HCT116 (cell line): Measurements from ENCODE around the gene ADARB2.

Source experiments
- EGR1 ChIP-seq: IDR thresholded peaks from 2 replicates; pipeline ENCODE4 v1.6.1; 2012; ENCODE audit warnings: low read depth
- EZH2 ChIP-seq: fragments of 200-600 bp; sonication (generic); IDR thresholded peaks from 2 replicates; pipeline ENCODE4 v1.6.1; 2017; ENCODE audit warnings: antibody characterized with exemption, mixed run types
- EZH2phosphoT487 ChIP-seq: fragments of 200-600 bp; IDR thresholded peaks from 2 replicates; pipeline ENCODE4 v1.6.1; 2018; ENCODE audit warnings: antibody characterized with exemption, borderline replicate concordance
- FOSL1 ChIP-seq: IDR thresholded peaks from 2 replicates; pipeline ENCODE4 v1.6.1; 2012; ENCODE audit warnings: low read depth
- SP1 ChIP-seq: IDR thresholded peaks from 2 replicates; pipeline ENCODE4 v1.6.1; 2012; ENCODE audit warnings: low read depth
- ZNF274 ChIP-seq: fragments of 200-500 bp; sonication (Bioruptor generic); IDR thresholded peaks from 2 replicates; pipeline ENCODE4 v1.6.1; 2014; ENCODE audit warnings: mild to moderate bottlenecking, low read depth, low read length, inconsistent platforms
- TF ChIP-seq, protein P1 (sequence below), 3 experiments: fragments of 200-600 bp in 1 of 3; sonication (generic) in 1 of 3; IDR thresholded peaks in 2 of 3; conservative IDR thresholded peaks in 1 of 3; 2 replicates each; pipeline ENCODE4 v1.5.1; 2012 to 2017; ENCODE audit warnings: low read depth in 2 of 3, low read length in 2 of 3, antibody characterized with exemption in 1 of 3, borderline replicate concordance in 1 of 3, control low read depth in 1 of 3, mild to moderate bottlenecking in 1 of 3, mixed read lengths in 1 of 3, mixed run types in 1 of 3, moderate library complexity in 1 of 3; ENCODE audit not compliant: insufficient read depth in 1 of 3

DNA sequence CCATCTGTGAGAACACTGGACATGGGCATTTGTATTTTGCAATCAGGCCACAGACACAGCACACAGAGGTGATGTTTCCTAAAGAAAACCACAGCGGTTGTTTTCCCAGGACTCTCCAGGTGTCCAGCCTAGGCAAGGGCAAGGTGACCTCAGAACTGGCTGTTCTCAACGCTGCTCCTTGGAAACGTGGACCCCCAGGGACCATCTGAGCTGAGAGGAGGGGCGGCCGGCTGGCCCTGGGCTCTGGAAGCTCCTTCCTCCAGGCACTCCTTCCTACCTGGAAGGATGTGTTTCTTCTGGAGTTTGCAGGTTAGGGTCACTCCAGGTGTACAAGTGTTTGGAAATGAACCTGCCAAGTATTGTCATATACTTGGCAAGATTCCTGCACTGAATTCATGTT is 103.1 kb downstream of the ADARB2 start:
- TF ChIP-seq EGR1 (no peak), SP1 (no peak), EZH2 (no peak), ZNF274 (no peak), EZH2phosphoT487 (no peak), FOSL1 (no peak)
- TF ChIP-seq, protein P1, sequence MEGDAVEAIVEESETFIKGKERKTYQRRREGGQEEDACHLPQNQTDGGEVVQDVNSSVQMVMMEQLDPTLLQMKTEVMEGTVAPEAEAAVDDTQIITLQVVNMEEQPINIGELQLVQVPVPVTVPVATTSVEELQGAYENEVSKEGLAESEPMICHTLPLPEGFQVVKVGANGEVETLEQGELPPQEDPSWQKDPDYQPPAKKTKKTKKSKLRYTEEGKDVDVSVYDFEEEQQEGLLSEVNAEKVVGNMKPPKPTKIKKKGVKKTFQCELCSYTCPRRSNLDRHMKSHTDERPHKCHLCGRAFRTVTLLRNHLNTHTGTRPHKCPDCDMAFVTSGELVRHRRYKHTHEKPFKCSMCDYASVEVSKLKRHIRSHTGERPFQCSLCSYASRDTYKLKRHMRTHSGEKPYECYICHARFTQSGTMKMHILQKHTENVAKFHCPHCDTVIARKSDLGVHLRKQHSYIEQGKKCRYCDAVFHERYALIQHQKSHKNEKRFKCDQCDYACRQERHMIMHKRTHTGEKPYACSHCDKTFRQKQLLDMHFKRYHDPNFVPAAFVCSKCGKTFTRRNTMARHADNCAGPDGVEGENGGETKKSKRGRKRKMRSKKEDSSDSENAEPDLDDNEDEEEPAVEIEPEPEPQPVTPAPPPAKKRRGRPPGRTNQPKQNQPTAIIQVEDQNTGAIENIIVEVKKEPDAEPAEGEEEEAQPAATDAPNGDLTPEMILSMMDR (IDR thresholded peaks at IDR 0.05 in 2 of 3, conservative IDR thresholded peaks at IDR 0.05 in 1 of 3; ENCODE audit: borderline replicate concordance in 1 of 3, insufficient read depth in 1 of 3, low read depth in 2 of 3, low read length in 2 of 3): no peak
